GM19035 (cell line): ENCODE measurements around the gene SPRY4.
"Not testable (repeated sequence)": the region's sequence is repeated elsewhere in the genome, so short reads cannot be mapped to it uniquely, and the experiment has no call there.

ENCODE experiments used
- ATAC-seq: cut with Tn5 transposase; IDR thresholded peaks from one replicate; pipeline ENCODE4 v1.9.1; 2021; ENCODE audit not compliant: unreplicated experiment

Gene SPRY4

DNA sequence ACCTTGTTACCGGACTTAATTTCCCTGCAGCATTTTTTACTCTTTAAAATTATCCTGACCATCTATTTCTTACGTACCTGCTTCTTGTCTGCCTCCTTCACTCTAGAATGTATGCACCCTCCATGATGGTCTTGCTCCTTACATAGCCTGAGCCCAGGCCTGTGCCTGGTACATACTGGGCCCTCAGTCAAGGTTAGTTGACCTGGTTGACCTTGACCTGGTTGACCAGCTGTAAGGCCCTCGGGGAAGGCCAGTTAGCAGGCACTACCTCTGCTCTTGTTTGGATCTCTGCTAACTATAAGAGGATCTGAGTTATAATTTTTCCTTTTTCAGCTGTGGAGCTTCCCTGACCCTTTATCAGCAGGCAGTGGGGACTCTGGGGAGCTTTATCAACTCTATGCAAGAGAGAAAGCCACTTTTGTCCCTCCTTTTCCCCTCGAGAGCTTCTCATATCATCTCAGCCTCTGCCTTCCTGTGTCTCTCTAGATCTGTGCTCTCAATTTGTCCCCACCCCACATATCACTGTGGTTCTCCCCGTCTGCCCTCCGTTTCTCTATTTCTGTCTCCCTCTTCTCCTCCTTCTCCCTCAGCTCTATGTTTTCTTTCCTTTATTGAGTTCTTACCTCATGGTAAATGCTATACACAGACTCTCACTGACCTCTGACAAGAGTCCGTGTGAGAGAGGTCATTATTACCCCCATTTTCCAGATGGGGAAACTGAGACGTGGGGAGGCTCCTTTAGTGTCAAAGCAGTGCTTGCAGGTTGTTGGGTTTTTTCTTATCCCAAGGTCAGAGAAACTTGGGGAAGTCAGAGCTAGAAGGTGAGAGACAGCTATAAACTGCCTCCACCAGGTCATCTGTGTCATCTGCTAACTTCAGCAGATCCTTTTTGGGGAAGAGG lies 28.6 kb downstream of the SPRY4 start:
- no peak for ATAC-seq

DNA sequence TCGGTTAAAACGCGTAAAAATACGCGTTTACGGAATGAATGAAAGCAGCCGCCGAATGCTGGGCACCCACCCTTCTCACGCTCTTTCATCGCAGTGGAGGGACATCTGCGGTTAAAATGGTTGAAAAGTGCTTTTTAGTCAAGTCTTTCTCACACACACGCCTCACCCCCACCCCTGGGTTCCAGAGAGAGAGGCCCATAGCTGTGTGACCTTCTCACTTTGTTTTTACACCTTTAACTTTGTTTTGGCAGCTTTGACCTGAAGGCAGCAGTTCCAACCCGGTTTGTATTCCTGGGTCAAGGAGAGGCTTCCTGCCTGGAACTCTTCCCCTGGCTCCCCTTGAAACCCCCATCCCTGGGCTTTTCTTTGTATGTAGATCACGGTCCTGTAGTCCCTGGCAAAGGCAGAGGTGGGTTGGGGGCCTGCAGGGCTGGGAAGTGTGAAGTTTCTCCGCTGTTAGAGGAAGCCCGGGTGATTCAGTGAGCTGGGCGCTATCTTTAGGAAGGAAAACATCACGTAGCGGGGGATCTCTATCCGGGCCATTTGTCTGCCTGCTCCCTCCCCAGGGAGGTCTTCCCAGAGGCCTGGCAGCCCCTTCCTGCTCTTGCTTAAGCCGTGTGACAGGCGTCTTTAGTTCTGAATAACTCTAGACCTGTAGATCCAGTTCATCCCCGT lies 29.6 kb downstream of the SPRY4 start:
- ATAC-seq = no peak

DNA sequence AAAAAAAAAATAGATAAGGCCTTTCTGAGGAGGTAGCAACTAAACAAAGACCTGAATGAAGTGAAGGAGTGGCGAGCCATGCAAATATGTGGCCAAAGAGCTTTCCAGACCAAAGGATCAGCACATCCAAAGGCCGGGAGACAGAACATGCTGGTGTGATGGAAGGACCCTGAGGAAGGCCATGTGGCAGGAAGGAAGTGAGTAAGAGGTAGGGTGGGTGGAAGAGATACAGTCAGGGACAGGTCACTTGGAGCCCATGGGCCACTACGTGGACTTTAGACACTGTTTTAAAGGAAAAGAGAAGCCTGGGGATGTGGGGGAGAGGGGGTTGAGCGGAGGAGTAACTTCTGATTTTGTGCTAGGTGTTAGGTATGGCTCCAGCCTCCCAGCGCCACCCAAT lies 31.3 kb downstream of the SPRY4 start:
- ATAC-seq = no peak

DNA sequence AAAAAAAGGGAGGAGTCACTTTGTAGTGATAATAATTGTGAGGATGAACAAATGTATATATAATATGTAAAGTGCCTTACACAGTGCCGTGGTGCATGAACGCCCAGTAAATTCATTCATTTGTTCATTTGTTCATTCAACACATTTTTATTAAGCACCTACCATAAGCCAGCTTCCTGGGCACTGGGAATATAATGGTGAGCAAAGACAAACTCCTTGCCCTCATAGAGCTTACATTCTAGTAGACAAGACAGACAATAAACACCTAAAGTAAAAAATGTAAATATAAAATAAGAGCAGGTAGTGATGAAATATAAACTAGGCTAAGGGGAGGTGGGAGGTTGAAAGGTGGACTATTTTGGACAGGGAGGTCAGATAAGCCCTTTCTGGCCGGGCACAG lies 32.0 kb downstream of the SPRY4 start:
- no peak for ATAC-seq

DNA sequence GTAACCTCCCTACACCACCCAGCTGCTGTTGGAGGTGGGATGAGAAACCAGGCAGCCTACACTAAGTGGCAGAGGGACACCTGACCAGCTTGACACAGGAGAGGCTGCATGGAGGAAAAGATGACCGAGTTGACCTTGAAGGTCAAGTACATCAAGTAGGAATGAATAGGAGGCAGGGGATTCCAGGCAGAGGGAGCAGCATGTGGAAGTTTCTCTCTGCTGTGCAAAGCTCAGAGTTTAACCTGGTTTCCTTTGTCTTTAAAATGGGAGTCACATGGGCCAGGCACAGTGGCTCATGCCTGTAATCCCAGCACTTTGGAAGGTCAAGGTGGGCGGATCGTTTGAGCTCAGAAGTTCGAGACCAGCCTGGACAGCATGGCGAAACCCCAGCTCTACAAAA lies 32.6 kb downstream of the SPRY4 start:
- no peak for ATAC-seq

DNA sequence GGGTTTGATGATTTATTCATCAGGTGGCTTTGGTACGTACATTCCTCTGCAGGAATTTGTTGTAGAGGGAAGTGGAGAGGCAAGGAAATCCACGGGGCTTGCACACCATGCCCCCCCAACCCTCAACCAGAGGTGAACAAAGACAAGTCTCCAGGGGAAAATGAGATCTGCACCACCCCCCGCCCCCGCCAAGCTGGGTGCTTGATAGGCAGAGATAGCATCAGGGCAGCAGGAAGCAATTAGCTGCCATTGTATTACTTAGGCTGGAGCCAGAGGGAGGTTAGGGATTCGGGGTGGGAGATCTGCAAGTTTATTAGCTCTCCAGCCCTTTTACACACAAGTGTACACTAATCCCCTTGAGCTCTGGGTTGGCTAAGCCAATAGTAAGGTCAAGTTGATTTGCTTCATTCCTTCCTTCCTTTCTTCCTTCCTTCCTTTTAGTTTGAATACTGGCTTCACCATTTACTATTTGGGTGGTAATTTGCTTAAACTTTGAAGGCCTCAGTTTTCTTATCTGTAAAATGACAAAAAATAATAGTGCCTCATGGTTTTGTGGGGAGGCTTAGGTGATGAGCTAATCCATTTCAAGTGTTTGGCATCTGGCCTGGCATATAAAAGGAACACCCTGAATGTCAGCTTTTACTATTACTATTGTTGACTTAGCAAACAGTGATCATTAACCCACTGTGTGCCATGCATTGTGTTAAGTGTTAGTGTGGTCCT lies 34.1 kb downstream of the SPRY4 start:
- ATAC-seq = no peak

DNA sequence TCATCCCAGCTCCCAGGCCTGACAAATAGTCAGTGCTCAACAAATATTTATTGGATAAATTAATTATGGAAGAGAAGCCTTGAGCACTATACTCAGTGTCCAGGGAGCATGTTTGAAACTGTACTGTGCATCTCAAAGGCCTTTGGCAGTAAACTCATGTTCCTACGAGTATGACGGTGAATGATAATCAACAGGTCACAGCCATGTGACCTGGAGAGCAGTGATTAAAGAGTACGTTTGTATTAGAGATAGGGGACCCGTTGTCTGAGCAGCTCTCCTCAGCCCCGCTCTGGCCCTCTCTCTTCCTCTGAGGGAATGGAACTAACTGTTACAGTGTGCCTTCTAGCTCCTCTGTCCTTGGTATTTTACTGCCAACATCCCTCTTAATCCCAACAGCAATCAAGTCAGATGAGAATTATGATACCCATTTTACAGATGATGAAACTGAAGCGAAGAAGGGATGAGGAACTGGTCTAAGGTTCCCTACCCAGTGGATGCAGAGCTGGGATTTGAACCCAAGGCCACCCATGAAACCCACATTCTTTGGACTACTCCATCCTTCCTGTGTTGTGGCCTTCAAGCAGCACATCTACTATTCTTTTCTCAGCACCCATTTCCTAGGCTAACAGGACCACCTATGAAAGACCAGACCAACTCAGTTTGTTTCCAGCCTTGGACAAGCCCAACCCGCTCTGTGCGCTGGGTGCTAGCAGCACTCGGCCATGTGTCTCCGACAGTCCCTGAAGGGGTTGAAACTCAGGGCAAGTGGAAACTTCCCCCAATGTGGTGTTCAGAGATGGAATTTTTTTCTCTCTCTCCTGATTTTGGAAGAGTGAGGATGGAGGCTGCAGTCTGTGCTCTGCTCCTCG lies 34.9 kb downstream of the SPRY4 start:
- ATAC-seq = no peak

DNA sequence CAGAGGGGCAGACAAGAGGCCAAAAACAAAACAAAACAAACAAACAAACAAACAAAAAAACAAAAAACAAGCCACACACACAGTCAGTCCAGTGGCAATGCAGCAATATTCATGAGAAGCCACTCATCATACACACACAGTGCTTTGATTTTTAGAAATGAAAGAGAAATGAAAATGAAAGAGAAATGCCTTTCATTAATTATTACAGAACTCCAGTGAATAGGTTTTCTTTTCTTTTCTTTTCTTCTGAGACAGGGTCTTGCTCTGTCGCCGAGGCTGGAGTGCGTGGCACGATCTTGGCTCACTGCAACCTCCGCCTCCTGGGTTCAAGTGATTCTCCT lies 36.9 kb downstream of the SPRY4 start:
- ATAC-seq = no peak

DNA sequence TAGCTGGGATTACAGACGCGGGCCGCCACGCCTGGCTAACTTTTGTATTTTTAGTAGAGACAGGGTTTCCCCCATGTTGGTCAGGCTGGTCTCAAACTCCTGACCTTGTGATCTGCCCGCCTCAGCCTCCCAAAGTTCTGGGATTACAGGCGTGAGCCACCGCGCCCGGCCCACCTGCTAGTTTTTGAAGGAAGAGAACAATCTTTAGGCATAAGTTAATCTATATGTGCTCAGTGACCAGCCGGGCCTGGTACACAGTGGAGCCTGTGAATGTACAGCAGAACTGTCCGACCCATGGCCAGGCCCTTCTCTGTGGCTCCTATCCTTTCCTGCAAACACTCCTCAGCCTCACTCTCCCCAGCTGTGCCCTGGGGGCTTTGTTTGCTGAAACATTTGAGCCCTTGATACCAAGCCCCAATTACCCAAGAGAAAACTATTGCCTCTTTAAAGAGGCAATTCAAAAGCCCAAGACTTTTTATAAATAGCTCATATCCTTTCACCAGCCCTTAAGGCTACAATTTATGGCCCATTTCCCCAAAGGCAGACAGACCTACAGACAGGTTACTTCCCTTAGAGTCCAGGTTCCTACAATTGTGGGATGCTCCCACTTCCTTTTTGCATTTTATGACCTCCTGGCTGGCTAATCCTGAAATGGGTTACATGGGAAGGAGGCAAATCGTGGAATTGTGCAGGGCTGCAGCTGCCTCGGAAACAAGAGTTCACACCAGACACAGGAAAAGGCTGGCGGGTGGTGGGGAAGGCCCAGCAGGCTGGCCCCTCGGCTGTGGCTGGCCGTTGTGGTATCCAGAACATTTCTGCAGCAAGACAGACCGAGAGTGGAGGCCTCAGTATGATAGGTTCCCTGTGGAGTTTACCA lies 37.5 kb downstream of the SPRY4 start:
- no peak for ATAC-seq

DNA sequence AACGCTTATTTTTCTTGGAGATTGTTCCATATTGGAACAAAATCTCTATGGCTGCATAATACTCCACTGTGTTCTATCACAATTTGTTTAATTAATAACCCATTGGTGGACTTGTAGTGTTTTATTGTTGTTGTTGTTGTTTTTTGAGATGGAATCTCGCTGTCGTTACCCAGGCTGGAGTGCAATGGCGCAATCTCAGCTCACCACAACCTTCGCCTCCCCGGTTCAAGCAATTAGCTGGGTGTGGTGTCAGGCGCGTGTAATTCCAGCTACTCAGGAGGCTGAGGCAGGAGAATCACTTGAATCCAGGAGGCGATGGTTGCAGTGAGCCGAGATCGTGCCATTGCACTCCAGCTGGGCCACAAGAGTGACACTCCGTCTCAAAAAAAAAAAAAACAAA lies 38.7 kb downstream of the SPRY4 start:
- ATAC-seq = no peak

DNA sequence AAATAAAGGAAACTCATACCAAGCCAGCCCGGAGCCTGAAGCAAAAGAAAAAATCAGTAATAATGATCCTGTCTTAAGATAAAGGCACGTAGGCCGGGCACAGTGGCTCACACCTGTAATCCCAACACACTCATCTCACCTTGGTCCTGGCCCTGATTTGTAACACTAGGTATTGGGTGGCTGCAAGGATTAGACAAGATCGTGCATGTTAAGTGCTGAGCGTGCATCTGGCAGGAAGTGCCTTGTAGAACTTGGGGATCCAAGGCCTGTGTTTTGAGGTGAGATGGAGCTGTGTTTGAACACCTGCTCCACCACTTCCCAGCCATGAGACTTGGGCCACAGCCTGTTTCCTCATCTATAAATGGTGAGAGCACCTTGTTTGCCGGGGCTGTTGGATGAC lies 41.5 kb downstream of the SPRY4 start:
- ATAC-seq = no peak

DNA sequence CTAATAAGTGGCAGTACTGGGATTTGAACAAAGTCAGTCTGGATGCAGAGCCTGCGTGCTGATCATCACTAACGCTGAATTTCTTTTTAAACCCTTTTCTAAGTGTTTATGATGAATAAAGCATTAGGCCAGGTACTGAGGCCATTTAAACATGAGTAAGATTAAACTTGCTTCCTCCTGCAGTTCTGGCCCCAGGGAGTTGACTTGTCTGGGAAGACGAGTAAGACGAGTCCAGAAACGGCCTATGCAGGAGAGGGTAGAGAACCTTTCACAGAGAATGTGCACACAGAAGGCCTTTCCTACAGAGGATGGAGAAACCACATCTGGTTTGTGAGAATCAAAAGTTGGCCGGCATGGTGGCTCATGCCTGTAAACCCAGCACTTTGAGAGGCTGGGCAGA lies 42.9 kb downstream of the SPRY4 start:
- ATAC-seq = no peak

DNA sequence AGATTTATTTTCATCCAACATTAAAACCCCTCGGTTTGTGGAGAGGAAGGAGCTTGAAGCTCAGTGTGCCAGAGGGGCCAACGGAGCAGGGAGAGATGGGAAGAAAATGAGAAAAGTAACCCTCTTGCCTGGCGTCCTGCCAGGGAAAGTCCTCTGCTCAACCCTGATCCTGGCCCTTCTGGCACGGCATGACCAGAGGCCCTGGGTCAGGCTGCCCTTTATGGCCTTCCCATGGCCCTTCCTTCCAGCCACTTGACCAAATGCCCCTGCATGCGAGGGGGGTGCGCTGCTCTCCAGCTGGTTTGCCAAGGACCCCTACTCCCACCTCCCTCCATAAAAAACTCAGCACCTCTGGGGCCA lies 43.8 kb downstream of the SPRY4 start:
- no peak for ATAC-seq

DNA sequence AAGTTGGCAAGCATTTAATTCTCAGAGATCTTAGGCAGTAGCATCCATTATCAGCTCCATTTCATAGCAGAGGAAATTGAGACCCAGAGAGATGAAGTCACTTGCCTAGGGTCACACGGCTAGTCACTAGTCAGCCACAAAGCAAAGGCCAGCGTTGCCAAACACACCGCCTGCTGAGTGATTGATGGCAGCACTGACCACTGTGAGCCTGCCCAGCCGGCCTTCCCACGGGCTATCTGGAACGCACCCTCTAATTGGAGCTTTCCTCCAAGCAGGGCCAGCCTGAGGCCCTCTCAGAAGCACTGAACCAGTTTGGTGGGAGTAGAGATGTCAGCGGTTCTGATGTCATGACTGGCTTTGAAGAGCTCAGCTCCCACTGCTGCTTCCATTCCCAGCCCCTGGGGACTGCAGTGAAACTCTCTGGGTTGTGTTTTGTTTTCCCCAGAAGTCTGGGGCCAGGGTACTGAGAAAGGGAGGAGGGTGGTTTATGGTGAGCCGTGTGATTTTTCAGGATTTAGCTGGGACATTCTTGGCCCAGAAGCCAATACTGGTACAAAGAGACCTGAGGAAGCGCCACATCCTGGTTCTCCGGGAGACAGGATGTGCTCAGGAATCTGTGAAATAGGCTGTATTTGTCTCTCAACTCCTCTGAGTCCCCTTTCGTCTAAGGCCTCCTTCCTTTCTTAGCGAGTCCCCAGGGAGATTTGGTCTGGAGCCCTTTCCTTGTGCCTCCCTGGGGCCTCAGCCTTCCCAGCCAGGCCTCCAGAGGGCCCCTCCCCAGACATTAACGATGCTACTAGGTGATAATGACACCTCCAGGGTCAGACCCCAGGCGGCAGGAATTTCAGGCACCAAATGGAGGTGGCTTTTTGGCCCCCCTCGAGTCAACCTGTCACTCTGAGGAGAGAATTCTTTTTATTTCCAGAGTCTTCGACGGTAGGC lies 44.5 kb downstream of the SPRY4 start:
- ATAC-seq = no peak

DNA sequence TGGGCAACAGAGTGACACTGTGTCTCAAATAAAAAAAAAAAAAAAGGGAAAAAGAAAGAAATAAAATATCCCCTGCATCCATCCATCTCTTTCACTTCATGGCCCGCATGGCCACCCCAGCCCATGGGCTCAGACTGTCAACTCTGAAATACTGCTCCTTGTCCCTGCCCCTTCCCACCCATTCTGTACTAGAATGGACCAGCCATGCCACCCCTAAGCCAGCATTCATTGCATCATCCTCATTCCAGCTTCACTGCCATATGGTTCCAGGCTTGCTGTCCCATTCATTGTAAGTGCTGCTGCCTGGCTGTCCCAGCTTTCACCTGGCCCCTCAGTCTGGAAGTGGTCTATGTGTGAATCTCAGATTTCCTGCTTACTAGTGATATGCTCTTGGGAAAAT lies 46.2 kb downstream of the SPRY4 start:
- no peak for ATAC-seq

DNA sequence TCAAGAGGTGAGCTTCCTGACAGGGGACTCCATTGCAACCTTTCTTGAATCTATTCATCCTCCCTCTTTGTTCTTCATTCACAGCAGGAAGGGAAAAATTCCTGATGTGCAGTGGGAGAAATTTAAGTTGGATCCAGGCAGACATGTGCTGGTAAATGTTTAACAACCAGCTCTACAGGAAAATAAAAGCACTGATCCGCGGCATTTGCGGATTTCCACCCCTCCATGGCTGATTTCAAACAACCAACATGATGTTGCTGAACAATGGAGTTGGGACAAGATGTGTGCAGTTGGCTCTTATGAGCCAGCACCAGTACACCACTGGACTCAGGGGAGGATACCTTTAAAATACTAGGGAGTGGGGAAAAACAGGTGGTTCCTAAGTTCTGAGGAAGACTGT lies 47.0 kb downstream of the SPRY4 start:
- ATAC-seq = no peak

DNA sequence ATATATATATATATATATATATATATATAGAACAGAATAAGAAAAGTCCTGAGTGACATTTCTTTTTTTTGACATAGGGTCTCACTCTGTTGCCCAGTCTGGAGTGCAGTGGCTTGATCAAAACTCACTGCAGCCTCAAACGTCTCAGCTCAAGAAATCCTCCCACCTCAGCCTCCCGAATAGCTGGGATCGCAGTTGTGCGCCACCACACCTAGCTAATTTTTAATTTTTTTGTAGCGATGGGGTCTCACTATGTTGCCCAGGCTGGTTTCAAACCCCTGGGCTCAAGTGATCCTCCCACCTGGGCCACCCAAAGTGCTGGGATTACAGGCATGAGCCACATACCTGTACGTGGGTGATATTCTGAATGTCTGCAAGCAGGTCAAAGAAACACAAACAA lies 48.3 kb downstream of the SPRY4 start:
- no peak for ATAC-seq

DNA sequence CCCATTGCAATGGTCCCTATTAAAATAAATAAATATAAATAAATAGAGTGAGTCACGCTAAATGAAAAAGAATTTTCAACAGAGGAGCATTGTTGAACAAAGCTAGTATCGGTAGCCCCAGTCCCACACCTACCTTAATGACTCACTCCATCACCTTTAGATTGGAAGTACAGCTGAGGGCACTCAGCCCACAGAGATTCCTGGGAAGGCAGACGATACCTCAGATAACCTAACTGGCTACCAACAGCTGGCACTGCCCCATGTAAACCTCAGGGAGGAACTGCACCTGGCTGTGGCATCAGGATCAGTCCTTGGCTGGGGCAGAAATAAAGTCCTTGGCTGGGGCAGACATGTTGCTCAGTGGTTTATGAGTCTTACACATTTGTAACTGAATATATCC lies 49.3 kb downstream of the SPRY4 start:
- no peak for ATAC-seq

DNA sequence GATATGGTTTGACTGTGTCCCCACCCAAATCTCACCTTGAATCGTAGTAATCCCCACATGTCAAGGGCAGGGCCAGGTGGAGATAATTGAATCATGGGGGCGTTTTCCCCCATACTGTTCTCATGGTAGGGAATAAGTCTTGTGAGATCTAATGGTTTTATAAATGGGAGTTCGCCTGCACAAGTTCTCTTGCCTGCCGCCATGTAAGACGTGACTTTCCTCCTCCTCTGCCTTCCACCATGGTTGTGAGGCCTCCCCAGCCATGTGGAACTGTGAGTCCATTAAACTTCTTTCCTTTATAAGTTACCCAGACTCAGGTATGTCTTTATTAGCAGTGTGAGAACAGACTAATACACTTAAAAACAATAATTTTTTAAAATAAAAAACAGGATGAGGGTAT lies 52.2 kb downstream of the SPRY4 start:
- ATAC-seq = not testable (repeated sequence)
